Measurements from ENCODE around the gene YOD1.

YOD1 gene

GRCh38 chr1:207051191-207051943 is at the start of gene YOD1:
Gene YOD1 (minus strand): TSS chr1:207051208. CDS start chr1:207051030, 178 bp downstream.
- DNase-seq (ENCODE audit: low spot score), result peak; percentile 27

DNA sequence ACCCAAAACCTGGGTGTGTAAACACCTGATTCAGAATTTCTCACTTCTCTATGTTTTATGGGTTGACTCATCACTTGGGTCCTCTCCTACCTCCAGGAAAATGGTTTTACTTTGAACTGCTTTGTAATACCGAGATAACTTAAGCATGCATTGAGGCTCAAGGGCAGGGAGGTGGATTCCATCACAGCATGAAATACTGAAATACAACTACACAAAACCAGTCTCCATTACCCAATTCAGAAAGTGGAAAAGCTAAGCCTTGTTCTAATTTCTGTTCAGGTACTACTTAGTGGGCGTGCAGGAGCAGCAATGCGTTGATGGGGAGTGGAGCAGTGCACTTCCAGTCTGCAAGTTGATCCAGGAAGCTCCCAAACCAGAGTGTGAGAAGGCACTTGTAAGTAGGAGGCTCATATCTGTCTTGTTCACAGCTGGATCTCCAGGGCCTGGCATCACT is 46.9 kb upstream of the YOD1 start:
- no peak for DNase-seq (ENCODE audit: low spot score)

DNA sequence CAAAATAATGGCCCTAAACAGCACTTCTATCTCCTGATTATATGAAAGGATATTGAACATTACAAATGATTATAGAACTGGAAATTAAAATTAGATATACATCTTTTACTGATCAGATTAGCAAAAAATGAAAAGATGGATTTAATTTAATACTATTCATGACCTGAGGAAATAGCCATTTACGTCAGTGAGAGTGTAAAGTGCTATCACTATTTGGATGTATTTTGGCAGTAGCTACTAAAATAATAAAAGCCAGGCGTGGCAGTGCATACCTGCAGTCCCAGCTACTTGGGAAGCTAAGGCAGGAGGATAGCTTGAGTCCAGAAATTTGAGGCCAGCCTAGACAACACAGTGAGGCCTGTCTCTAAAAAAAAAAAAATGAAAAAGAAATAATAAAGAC is 42.9 kb upstream of the YOD1 start:
- no peak for DNase-seq (ENCODE audit: low spot score)

DNA sequence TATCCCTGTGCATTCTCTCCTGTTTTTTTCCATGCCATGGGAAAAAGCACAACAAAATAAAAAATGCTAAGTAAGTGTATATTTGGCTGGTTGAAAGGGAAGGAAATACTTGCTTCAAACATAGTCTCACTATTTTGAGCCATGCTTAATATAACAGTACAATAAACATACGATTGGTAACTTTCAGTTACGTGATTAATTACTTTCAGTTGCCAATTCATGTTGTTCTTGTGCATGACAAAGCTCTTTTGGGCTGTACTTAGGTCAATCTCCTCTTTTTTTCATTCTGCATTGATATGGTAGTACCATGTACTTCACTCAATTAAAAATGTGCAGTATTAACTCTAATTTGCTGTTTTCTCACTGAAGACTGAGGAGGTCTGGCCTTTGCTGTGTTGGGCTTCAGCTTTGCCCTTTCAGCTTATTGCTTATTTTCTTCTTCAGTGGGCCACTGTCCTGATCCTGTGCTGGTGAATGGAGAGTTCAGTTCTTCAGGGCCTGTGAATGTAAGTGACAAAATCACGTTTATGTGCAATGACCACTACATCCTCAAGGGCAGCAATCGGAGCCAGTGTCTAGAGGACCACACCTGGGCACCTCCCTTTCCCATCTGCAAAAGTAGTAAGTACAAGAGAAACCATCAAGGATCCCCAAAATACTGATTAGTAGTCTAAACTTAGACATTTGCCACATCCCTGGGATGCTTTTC is 40.3 kb upstream of the YOD1 start:
- DNase-seq (ENCODE audit: low spot score), result no peak

GRCh38 chr1:207089627-207090355 is 38.8 kb upstream of the YOD1 start:
- no peak for DNase-seq (ENCODE audit: low spot score)

DNA sequence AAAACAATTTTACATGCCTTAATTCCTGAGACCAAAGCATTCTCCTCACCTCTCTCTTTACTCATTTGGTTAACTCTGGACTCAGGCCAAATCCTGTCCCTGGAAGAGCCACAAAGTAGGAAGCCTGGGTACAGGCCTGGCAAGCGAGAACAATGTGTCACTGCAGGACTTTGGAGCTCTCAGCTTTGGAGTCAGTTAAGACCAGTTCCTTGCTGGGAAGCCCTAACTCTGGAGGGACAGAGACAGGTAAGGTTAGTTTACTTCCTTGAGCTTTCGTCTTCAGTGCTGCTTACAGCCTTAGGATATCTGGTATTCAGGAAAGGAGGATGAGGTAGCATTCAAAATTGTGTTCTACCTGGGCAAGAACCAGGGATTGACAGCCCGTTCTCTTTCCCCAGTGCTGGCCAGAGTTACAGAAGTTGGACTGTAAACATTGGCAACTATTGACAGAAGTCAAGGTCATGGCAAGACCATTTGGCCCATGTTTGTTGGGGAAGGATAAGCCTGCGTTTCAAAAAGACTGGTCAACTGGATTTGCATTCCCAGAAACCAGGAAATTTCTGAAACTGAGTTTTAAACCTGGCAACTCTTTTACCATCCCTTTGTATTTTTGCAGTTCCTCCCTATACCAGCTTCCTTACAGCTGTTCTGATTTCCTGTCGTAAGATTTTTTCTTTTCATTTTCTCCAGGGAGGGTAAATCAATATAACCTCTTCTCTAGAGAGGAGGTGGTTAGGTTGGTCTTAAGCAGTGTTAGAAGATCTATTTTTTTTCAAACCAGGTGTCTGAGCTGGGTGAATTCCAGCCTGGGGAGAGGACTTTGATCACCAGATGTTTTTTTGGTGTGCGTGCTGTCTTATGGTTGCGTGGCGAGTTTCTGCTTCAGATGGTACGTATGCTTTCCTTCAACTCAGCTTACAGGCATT is 38.0 kb upstream of the YOD1 start, which contains the start of gene C4BPB:
Gene C4BPB (plus strand): TSS at position 160 of the 926 bp plus-strand sequence. CDS start 672 bp downstream, at position 832.
- no peak for DNase-seq (ENCODE audit: low spot score)

DNA sequence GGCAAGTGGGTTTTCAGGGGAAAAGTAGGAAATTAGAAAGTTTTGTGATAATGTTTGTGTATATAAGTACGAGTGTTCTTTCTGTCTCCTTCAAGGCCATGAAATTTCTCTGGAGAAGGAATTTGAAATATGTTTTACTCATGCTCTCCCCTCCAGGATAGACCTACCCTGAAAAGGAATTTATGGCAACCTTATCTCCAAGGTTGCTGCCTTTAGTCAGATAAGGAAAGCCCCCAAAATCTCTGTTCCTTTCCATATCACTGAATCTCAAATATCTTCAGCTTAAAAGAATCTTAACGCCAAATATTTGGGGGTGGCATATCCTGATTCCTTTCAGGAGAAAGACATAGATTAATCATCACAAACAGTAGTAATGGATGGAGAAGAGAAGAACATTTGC is 37.2 kb upstream of the YOD1 start:
- DNase-seq (ENCODE audit: low spot score), result no peak

- no peak for DNase-seq (ENCODE audit: low spot score)
Observed at GRCh38 chr1:207085887-207086286, 34.9 kb upstream of the YOD1 start.

GRCh38 chr1:207084701-207085180 is 33.7 kb upstream of the YOD1 start:
- DNase-seq (ENCODE audit: low spot score), result peak; percentile 59

GRCh38 chr1:207084232-207084631 is 33.2 kb upstream of the YOD1 start:
- no peak for DNase-seq (ENCODE audit: low spot score)

DNA sequence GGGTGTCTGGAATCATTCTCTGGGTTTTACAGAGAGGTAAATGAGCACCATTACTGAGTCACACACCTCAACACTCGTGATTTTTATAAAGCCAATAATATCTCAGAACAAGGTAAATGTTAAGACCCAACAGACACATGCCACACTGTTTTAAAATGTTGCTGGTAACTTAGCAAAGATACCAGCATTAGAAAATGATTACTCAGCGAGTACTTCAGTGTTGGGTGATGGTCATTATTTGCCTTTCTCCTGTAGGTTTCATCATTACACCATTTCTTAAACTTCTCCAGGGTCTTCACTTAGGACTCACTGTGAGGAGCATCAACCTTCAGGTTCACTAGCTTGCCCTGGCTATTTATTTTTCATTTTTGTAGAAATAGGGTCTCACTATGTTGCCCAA is 30.8 kb upstream of the YOD1 start:
- no peak for DNase-seq (ENCODE audit: low spot score)

- no peak for DNase-seq (ENCODE audit: low spot score)
Observed at GRCh38 chr1:207081088-207081487, 30.1 kb upstream of the YOD1 start.

- DNase-seq (ENCODE audit: low spot score), result no peak
Observed at GRCh38 chr1:207079706-207080241, 28.8 kb upstream of the YOD1 start.

- DNase-seq (ENCODE audit: low spot score), result no peak
Observed at GRCh38 chr1:207078578-207079132, 27.6 kb upstream of the YOD1 start.

DNA sequence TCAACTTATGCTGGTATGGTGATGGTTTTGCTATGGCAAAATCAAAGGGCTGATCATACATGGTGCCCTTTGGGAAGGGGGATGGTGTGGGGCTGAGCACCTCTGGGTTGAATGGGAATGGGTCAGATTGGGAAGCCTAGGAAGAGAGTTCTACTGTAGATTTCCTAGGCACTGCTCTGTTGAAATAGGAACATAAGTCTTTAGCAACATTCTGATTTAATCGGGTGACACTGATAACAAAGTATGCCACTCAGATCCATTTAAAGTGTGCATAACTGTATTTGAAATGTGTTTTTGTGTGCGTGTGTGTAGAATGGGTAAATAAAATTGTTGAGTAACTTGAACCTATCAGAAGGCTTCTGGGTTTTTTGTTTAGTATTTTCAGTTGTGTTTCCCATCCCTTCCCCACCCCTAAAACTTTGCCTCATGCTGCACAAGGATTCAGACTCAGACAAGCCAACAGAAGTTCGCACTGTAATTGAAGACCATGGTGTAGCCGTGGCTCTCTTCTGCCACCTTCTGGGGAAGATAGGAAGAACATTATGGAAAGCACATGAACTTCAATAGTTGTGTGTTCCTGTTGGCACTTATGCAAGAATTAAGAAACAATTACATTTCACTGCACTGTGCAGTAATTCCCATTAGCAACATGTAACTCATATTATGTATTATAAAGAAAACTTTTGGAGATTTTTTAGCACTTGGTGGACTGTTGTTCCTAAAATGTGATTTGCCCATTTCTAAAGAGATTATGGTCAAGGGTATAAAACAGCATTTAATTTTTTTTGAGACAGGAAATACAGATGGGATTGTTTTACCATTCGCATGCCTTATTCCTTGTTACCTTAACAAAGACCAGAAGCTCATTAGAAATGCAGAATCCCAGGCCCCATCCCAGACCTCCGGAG is 26.7 kb upstream of the YOD1 start:
- peak; percentile 74 for DNase-seq (ENCODE audit: low spot score)

DNA sequence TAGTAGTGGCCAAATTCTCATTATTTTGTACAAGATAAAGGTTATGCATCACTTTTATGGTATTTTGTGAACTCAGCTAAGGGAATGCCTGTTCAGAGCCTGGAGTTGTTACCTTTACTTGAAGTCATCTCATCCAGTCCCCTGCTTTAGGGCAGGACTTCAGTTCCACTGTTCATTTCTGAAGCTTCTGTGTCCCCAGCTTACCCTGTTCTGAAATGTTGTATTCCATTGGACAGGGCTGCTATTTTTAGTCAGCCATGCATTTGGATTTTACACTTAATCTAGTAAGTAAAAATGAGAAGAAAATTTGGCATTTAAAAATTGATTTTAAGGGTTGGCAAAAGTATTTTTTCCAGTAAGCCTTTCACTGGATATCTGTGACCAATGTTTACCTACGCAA is 26.0 kb upstream of the YOD1 start:
- no peak for DNase-seq (ENCODE audit: low spot score)

GRCh38 chr1:207076181-207076955 is 25.4 kb upstream of the YOD1 start:
- DNase-seq (ENCODE audit: low spot score), result no peak

DNA sequence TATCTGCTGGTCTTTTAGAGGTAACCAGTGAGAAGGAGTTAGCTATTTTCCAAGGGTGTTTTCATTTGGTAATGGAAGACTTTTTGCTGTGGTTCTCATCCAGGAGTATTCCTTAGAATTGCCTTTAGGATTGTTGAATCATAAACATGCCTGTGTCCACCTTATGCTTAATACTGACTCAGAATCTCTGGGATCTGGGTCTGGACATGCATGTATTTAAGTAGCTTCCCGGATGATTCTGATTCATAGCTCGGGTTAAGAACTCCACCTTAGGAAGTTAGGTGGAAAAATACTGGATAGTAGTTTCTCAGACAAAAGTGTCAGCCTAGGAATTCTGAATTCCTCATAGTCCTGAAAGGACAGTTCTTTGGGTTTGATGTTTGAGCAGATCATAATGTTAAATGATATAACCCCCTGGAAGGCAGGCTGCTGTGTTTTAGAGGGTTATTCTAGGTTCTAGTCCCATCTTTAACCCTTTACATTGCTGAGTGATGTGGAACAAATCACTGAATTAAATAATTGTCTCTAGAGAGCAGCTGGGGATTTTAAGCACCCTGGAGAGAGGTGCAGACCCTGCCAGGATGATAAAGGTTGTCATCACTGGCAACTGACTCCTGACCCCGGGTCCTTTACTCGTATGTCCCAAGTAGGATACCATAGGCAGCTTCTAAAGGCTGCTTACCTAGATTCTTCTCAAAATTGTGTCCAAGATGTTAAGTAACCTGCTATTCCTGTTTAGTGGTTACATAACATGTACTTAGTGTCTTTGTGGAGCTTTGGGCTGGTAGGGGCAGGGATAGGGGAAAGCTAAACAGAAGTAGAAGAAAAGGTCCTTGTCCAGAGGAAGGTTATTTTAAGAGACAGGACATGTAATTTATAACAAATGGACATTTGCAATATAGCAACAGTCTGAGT is 23.2 kb upstream of the YOD1 start:
- no peak for DNase-seq (ENCODE audit: low spot score)
